Activated CD8-positive, alpha-beta T cell treated with anti-CD3 and anti-CD28 coated beads, Interleukin-2, amount 10 ng/mL, durations not matched to agents 7 days and 5 days (primary cell): Measurements from ENCODE around the gene ZNF221. TPM values are rescaled to one million over a fixed set of nuclear protein-coding genes. Genes with fewer than 3 reads are reported as not detected.
"Not testable (repeated sequence)": the region's sequence is repeated elsewhere in the genome, so short reads cannot be mapped to it uniquely, and the experiment has no call there.

Experiments
- ATAC-seq: fragments of 150-1000 bp; cut with Tn5 transposase; one replicate; pipeline ENCODE4 v1.10.0; 2021; ENCODE audit warnings: moderate library complexity
- CTCF ChIA-PET: fragments of 350-600 bp; sonication (Branson Sonifier 250); formaldehyde crosslinking; loops from one replicate; lab custom pipeline; 2021; ENCODE audit warnings: antibody characterized with exemption; lab: Charles Lee
- POLR2A ChIA-PET: fragments of 350-600 bp; sonication (Branson Sonifier 250); formaldehyde crosslinking; loops from one replicate; lab custom pipeline; 2021; ENCODE audit warnings: antibody characterized with exemption; lab: Charles Lee
- DNase-seq: peaks from one replicate; pipeline ENCODE4 v3.0.0-alpha.2; 2020
- H3K27ac Mint-ChIP-seq: one replicate; pipeline ENCODE4 v1.8.0; 2021; ENCODE audit warnings: mild to moderate bottlenecking, mixed read lengths
- H3K27me3 Mint-ChIP-seq: one replicate; pipeline ENCODE4 v1.8.0; 2021; ENCODE audit warnings: low read depth, mixed read lengths
- H3K36me3 Mint-ChIP-seq: one replicate; pipeline ENCODE4 v1.8.0; 2021; ENCODE audit warnings: low read depth, mixed read lengths
- H3K4me1 Mint-ChIP-seq: one replicate; pipeline ENCODE4 v1.8.0; 2021; ENCODE audit warnings: low read depth, mixed read lengths
- H3K4me3 Mint-ChIP-seq: one replicate; pipeline ENCODE4 v1.8.0; 2021; ENCODE audit warnings: mild to moderate bottlenecking, mixed read lengths
- H3K9me3 Mint-ChIP-seq: one replicate; pipeline ENCODE4 v1.8.0; 2022; ENCODE audit warnings: mixed read lengths; ENCODE audit not compliant: insufficient read depth
- total RNA-seq, 2 experiments: library from RNA; stranded (reverse); gene quantifications; one replicate each; pipeline ENCODE4 v1.2.3, GENCODE V29; 2021

ZNF221 gene
- total RNA-seq, 2 experiments from 2014 or later: 1.9 TPM

- Mint-ChIP-seq H3K27ac (peak overlapping the region; percentile 91), H3K36me3 (peaks cover 44% of the 10 kb centered on the region), H3K4me1 (peaks cover 24% of the 10 kb centered on the region), H3K9me3 (peaks cover 16% of the 10 kb centered on the region), H3K4me3 (peak overlapping the region; percentile 96), H3K27me3 (no peaks in the 10 kb centered on the region)
- no peak for ATAC-seq
- DNase-seq: no peak
- ChIA-PET POLR2A (interaction anchor here (0.9 to 1.0 kb wide), 3 partner anchors 13 to 69 kb away, joined by 3 to 4 read pairs (median 4); no protein-coding TSS in a partner anchor), CTCF (interaction anchor here (1.0 to 1.8 kb wide), 5 partner anchors 14 to 189 kb away, joined by 3 to 6 read pairs (median 5); partner anchors contain the start of gene ZNF221)
These were observed 16.7 kb upstream of the ZNF221 start for GRCh38 chr19:43934055-43934984.

GRCh38 chr19:43934985-43935708 lies 15.9 kb upstream of the ZNF221 start, which contains the start of gene ZNF45:
Gene ZNF45, minus strand, starts transcription at chr19:43935282. Its CDS starts 13,097 bp downstream, at chr19:43922185.
- POLR2A ChIA-PET: interaction anchor here (0.6 to 1.0 kb wide), 7 partner anchors 12 to 402 kb away, joined by 3 to 6 read pairs (median 4); partner anchors contain the start of genes ZNF221 and ZNF575
- H3K27me3 Mint-ChIP-seq: no peaks in the 10 kb centered on the region
- DNase-seq (peak; percentile 92), ATAC-seq (peak; percentile 95)
- H3K9me3 Mint-ChIP-seq: peaks cover 22% of the 10 kb centered on the region
- peaks cover 24% of the 10 kb centered on the region for H3K4me1 Mint-ChIP-seq
- CTCF ChIA-PET: interaction anchor here (0.8 to 1.8 kb wide), 8 partner anchors 11 to 267 kb away, joined by 3 to 6 read pairs (median 4); partner anchors contain the start of gene ZNF221
- H3K36me3 Mint-ChIP-seq: peaks cover 39% of the 10 kb centered on the region
- H3K4me3 Mint-ChIP-seq: peak within 1 kb of the TSS; percentile 96
- H3K27ac Mint-ChIP-seq: peak within 1 kb of the TSS; percentile 91

- Mint-ChIP-seq H3K4me1 (peaks cover 24% of the 10 kb centered on the region), H3K36me3 (peaks cover 29% of the 10 kb centered on the region), H3K4me3 (no peak overlapping the region), H3K27ac (no peak overlapping the region), H3K27me3 (no peaks in the 10 kb centered on the region), H3K9me3 (peaks cover 25% of the 10 kb centered on the region)
- ChIA-PET CTCF (interaction anchor here (1.1 to 1.8 kb wide), 3 partner anchors 10 to 171 kb away, joined by 3 to 6 read pairs (median 4); no protein-coding TSS in a partner anchor), POLR2A (interaction anchor here (0.6 to 1.0 kb wide), 2 partner anchors 17 to 107 kb away, joined by 3 to 4 read pairs; no protein-coding TSS in a partner anchor)
- DNase-seq (no peak), ATAC-seq (no peak)
These were observed 14.8 kb upstream of the ZNF221 start for GRCh38 chr19:43936188-43936587.

- H3K4me1 Mint-ChIP-seq: peaks cover 8% of the 10 kb centered on the region
- H3K27me3 Mint-ChIP-seq: peaks cover 6% of the 10 kb centered on the region
- H3K27ac Mint-ChIP-seq: no peak overlapping the region
- H3K9me3 Mint-ChIP-seq: peaks cover 33% of the 10 kb centered on the region
- POLR2A ChIA-PET: no interaction called here
- peaks cover 3% of the 10 kb centered on the region for H3K36me3 Mint-ChIP-seq
- ATAC-seq (no peak), DNase-seq (no peak)
- CTCF ChIA-PET: no interaction called here
- H3K4me3 Mint-ChIP-seq: no peak overlapping the region
These were observed 11.3 kb upstream of the ZNF221 start for GRCh38 chr19:43939557-43940260.

- no peak for DNase-seq
- Mint-ChIP-seq H3K4me3 (no peak overlapping the region), H3K9me3 (peaks cover 33% of the 10 kb centered on the region), H3K36me3 (peaks cover 3% of the 10 kb centered on the region), H3K4me1 (peaks cover 2% of the 10 kb centered on the region), H3K27ac (no peak overlapping the region), H3K27me3 (peaks cover 12% of the 10 kb centered on the region)
- ChIA-PET CTCF (no interaction called here), POLR2A (no interaction called here)
- no peak for ATAC-seq
These were observed 10.3 kb upstream of the ZNF221 start for GRCh38 chr19:43940719-43941118.

- no peak overlapping the region for H3K27ac Mint-ChIP-seq
- H3K27me3 Mint-ChIP-seq: peaks cover 15% of the 10 kb centered on the region
- DNase-seq (no peak), ATAC-seq (no peak)
- peaks cover 34% of the 10 kb centered on the region for H3K9me3 Mint-ChIP-seq
- ChIA-PET CTCF (no interaction called here), POLR2A (no interaction called here)
- H3K36me3 Mint-ChIP-seq: peaks cover 6% of the 10 kb centered on the region
- H3K4me3 Mint-ChIP-seq: no peak overlapping the region
- H3K4me1 Mint-ChIP-seq: no peaks in the 10 kb centered on the region
These were observed 9.8 kb upstream of the ZNF221 start for GRCh38 chr19:43941209-43941608.

GRCh38 chr19:43947412-43947811 lies 3.6 kb upstream of the ZNF221 start:
- peaks cover 47% of the 10 kb centered on the region for H3K9me3 Mint-ChIP-seq
- not testable (repeated sequence) for DNase-seq, ATAC-seq, H3K4me3 Mint-ChIP-seq, H3K27ac Mint-ChIP-seq
- ChIA-PET CTCF (interaction anchor here (1.3 kb wide), 1 partner anchor 12 kb away, joined by 6 read pairs; the partner anchor contains the start of gene ZNF45), POLR2A (interaction anchor here (0.7 kb wide), 1 partner anchor 12 kb away, joined by 3 read pairs; the partner anchor contains the start of gene ZNF45)
- H3K27me3 Mint-ChIP-seq: peaks cover 26% of the 10 kb centered on the region
- peaks cover 11% of the 10 kb centered on the region for H3K4me1 Mint-ChIP-seq
- peaks cover 16% of the 10 kb centered on the region for H3K36me3 Mint-ChIP-seq

GRCh38 chr19:43949803-43950202 lies 1.2 kb upstream of the ZNF221 start:
- H3K4me3 Mint-ChIP-seq, H3K27ac Mint-ChIP-seq, DNase-seq, ATAC-seq, CTCF ChIA-PET, POLR2A ChIA-PET: not testable (repeated sequence)
- H3K4me1 Mint-ChIP-seq: peaks cover 11% of the 10 kb centered on the region
- peaks cover 20% of the 10 kb centered on the region for H3K36me3 Mint-ChIP-seq
- peaks cover 23% of the 10 kb centered on the region for H3K27me3 Mint-ChIP-seq
- peaks cover 39% of the 10 kb centered on the region for H3K9me3 Mint-ChIP-seq

- POLR2A ChIA-PET: no interaction called here
- Mint-ChIP-seq H3K27me3 (no peaks in the 10 kb centered on the region), H3K36me3 (peaks cover 10% of the 10 kb centered on the region), H3K9me3 (peaks cover 30% of the 10 kb centered on the region), H3K27ac (no peak overlapping the region), H3K4me1 (peaks cover 3% of the 10 kb centered on the region), H3K4me3 (no peak overlapping the region)
- DNase-seq (no peak), ATAC-seq (no peak)
- CTCF ChIA-PET: no interaction called here
These were observed 5.8 kb downstream of the ZNF221 start for GRCh38 chr19:43956827-43957226.

- H3K27me3 Mint-ChIP-seq: no peaks in the 10 kb centered on the region
- POLR2A ChIA-PET: no interaction called here
These were observed 6.9 kb downstream of the ZNF221 start for GRCh38 chr19:43957891-43958290.

GRCh38 chr19:43960411-43960810 lies 9.4 kb downstream of the ZNF221 start:
- no peak for DNase-seq
- H3K4me1 Mint-ChIP-seq: no peaks in the 10 kb centered on the region
- H3K36me3 Mint-ChIP-seq: peaks cover 10% of the 10 kb centered on the region

More at GRCh38 chr19:43957891-43958290, 6.9 kb downstream of the ZNF221 start:
- Mint-ChIP-seq H3K4me3 (no peak overlapping the region), H3K4me1 (no peaks in the 10 kb centered on the region), H3K36me3 (peaks cover 6% of the 10 kb centered on the region), H3K27ac (no peak overlapping the region), H3K9me3 (peaks cover 30% of the 10 kb centered on the region)
- no peak for DNase-seq
- ATAC-seq: no peak
- CTCF ChIA-PET: no interaction called here

More at GRCh38 chr19:43960411-43960810, 9.4 kb downstream of the ZNF221 start:
- no peak overlapping the region for H3K4me3 Mint-ChIP-seq
- CTCF ChIA-PET: no interaction called here
- peaks cover 36% of the 10 kb centered on the region for H3K9me3 Mint-ChIP-seq
- no peaks in the 10 kb centered on the region for H3K27me3 Mint-ChIP-seq
- POLR2A ChIA-PET: no interaction called here
- H3K27ac Mint-ChIP-seq: no peak overlapping the region
- ATAC-seq: no peak
